Measurements from ENCODE around the gene CTXN3.

DNA sequence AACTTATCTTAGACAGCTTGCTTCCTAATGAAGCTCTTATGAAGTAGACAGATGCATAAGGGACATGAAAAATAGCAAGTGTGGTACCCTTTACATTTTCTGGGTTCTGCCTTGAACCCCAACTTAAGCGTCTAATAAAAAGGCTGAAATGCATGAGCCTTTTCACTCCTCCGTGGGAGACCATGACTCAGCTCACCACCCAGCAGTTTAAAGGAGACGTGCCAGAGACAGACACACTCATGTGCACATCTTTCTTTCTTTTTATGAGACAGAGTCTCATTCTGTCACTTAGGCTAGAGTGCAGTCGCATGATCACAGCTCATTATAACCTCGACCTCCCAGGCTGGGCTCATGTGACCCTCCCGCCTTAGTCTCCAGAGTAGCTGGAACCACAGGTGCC, 22.3 kb downstream of the CTXN3 start:
- TF ChIP-seq, protein P1, sequence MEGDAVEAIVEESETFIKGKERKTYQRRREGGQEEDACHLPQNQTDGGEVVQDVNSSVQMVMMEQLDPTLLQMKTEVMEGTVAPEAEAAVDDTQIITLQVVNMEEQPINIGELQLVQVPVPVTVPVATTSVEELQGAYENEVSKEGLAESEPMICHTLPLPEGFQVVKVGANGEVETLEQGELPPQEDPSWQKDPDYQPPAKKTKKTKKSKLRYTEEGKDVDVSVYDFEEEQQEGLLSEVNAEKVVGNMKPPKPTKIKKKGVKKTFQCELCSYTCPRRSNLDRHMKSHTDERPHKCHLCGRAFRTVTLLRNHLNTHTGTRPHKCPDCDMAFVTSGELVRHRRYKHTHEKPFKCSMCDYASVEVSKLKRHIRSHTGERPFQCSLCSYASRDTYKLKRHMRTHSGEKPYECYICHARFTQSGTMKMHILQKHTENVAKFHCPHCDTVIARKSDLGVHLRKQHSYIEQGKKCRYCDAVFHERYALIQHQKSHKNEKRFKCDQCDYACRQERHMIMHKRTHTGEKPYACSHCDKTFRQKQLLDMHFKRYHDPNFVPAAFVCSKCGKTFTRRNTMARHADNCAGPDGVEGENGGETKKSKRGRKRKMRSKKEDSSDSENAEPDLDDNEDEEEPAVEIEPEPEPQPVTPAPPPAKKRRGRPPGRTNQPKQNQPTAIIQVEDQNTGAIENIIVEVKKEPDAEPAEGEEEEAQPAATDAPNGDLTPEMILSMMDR (IDR thresholded peaks at IDR 0.05): no peak
- no peak for TF ChIP-seq POLR2A (IDR thresholded peaks at IDR 0.05)
- TF ChIP-seq POLR2AphosphoS5 (IDR thresholded peaks at IDR 0.05): no peak

Measured in prostate gland (tissue), 2 donors.